Measurements from ENCODE around the gene SCYL3.
"Not testable (repeated sequence)": the region's sequence is repeated elsewhere in the genome, so short reads cannot be mapped to it uniquely, and the experiment has no call there.

SCYL3 gene

GRCh38 chr1:169867012-169867675 lies 26.6 kb downstream of the SCYL3 start:
- no peak for DNase-seq

- no peak for DNase-seq
These were observed 27.1 kb downstream of the SCYL3 start for GRCh38 chr1:169866577-169866976.

- not testable (repeated sequence) for DNase-seq
These were observed 29.2 kb downstream of the SCYL3 start for GRCh38 chr1:169864531-169864930.

DNA sequence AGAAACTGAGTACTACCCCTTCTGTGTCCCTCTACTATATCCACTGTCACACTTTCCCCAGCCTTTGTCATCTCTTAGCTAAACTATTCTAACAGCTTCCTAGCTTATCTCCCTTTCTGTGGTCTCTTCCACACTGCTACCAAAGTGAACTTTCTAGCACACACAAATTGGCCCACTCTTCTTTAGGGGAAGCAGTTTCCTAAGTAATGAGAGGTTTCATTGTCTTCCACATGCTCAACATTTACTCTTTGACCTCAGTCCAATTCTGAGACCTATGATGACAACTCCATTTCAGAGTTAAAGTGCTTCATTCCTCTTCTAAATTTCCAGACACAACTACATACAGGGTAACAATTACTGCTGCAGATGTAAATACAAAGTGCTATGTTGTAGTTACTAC lies 32.9 kb downstream of the SCYL3 start:
- DNase-seq = no peak

DNA sequence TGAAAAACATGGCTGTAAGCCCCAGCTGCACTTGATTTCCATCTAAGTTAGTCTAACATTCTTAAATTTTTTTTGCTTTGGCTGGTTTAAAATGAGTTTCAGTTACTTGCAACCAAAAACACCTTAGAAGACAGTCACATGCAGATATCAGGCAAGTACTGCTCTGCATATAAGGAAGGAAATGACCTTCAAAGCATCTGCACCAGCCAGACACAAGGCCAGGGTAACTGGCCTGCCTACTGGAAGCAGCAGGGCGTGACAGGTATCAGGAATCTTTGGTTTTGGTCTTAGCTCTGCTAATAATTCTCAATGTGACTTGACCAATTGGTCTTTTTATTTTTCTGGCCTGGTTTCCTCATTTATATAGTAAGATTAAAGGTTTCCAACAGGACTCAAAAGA lies 33.5 kb downstream of the SCYL3 start:
- DNase-seq = no peak

DNA sequence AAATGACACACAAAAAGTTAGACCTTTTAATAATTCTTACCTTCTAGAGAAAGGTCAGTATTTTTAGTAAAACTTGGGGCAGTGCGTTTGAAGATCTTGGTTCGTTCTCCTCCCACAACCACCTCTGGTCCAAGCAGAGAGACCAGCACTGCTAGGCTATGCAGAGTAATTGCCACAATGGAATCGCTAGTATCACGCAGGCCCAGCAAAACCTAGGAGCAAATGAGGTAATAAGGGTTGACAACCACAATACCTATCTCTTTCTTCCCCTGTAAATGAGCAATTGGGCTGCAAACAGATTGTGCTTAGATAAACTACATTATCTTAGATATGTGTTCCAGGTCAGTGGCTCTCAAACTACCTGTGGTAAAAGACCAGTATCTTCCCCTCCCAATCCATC lies 34.7 kb downstream of the SCYL3 start:
- no peak for DNase-seq

DNA sequence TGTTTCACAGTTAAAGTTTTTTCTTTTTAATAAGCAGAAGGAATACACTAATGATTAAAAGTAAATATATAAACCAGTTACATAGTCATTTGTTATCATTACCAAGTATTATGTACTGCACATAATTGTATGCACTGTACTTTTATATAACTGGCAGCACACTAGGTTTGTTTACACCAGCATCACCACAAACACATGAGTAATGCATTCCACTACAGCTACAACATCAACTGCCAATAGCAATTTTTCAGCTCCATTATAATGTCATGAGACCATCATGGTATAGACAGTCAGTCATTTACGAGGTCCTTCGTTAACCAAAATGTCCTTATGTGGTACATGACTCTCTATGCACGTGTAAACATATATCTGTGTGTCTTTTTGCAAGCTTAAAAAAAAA lies 35.2 kb downstream of the SCYL3 start:
- no peak for DNase-seq

- no peak for DNase-seq
These were observed 40.4 kb downstream of the SCYL3 start for GRCh38 chr1:169853341-169853740.

GRCh38 chr1:169849346-169850022 lies 44.2 kb downstream of the SCYL3 start:
- no peak for DNase-seq

GRCh38 chr1:169848456-169848855 lies 45.2 kb downstream of the SCYL3 start:
- DNase-seq = no peak

GRCh38 chr1:169844941-169845608 lies 48.6 kb downstream of the SCYL3 start:
- DNase-seq = no peak

DNA sequence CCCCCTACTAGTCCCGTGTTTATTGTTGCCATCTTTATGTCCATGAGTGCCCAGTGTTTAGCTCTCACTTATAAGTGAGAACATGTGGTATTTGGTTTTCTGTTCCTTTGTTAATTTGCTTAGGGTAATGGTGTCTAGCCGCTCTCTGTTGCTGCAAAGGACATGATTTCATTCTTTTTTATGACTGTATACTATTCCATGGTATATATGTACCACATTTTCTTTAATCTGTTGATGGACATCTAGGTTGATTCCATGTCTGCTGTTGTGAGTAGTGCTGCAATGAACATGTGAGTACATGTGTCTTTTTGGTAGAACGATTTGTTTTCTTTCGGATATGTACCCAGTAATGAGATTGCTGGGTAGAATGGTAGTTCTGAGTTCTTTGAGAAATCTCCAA lies 54.8 kb downstream of the SCYL3 start:
- no peak for DNase-seq

DNA sequence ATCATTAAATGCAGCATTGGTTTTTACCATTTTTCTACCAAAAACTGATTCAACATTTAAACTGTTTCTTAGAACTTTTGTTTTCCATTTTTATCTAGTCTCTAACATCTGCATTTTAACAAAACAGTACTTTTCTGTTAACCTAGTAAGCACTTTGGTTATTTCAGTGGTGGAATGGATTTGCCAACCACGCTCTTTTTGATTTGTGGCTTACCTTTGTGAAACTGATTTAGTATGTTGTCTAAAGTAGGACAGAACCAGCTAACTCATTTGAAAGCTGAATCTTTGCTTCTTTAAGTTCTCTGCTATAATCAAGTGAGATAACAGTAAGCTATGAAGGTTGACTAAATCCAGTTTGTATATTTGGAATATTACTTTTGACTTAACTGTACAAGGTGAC lies 57.5 kb downstream of the SCYL3 start:
- no peak for DNase-seq

GRCh38 chr1:169835647-169836046 lies 58.0 kb downstream of the SCYL3 start:
- no peak for DNase-seq

DNA sequence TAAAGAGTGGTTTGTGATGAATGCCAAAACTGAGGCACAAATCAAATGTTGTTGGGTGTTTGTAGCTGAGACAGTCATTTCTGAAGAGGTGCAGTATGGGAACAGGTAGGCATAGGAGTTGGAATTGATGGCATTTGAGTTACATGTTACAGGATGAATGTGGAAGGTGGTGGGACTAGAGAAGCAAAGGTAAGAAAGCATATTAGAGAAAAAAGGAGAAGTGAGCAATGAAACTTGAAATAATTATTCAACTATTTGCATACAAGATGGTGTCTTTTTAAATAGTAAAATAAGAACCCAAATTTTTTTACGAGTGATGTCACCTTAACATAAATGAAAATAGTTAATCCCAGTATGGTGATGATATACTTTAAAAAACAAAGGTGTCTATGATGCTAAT lies 58.8 kb downstream of the SCYL3 start:
- no peak for DNase-seq

GRCh38 chr1:169833179-169833901 lies 60.4 kb downstream of the SCYL3 start:
- DNase-seq = no peak

GRCh38 chr1:169829671-169830070 lies 64.0 kb downstream of the SCYL3 start:
- no peak for DNase-seq

DNA sequence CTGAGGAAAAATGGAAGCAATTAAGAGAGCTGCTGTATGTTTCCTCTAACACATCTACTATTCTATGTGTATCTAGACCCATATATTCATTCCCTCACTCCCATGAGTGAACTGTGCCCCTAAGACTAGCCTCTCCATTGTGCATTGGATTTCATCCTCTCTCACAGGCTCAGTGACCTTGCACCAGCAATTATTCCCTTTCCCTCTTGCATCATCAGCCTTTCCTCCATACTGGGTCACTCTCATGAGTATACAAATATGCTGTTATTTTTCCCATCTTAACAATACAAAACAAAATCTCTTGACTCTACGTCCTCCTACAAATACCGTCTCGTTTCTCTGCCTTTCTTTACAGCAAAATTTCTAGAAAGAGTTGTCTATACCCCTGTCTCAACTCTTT lies 69.5 kb downstream of the SCYL3 start:
- no peak for DNase-seq

DNA sequence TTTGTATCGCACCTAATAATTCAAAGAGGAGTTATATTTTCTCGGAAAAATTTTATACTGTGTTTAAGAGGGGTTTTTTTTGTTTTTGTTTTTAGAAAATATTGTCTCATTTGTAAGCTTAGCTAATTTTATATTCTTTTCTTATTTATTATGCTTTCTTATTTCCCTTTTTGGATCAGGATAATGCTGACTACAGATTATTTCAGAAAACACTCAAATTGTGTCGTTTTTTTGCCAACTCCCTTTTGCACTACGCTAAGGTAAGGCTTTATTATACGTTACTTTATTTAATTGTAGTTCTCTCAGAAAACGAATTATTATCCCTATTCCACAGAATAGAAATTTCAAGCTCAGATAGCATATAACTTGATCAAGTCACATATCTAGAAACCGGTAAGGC lies 72.2 kb downstream of the SCYL3 start:
- DNase-seq = no peak

GRCh38 chr1:169816617-169817016 lies 77.1 kb downstream of the SCYL3 start:
- DNase-seq = no peak

DNA sequence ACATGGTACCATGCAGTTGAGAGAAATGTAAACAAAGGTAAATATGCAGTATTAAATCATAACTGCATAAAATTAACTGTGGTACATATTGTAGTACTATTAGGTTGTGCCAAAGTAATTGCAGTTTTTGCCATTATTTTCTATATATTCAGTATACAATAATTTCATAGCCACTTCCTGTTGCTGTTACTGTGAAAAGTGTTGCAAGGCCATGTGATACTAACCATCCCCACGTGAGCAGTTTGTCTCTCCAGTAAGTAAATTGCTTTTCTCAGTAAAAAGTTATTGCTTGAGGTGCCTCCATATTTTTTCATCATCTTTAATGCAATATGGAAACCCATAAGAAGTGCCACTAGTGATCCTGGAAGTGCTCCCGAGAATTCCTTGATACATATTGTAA lies 79.4 kb downstream of the SCYL3 start:
- no peak for DNase-seq

DNA sequence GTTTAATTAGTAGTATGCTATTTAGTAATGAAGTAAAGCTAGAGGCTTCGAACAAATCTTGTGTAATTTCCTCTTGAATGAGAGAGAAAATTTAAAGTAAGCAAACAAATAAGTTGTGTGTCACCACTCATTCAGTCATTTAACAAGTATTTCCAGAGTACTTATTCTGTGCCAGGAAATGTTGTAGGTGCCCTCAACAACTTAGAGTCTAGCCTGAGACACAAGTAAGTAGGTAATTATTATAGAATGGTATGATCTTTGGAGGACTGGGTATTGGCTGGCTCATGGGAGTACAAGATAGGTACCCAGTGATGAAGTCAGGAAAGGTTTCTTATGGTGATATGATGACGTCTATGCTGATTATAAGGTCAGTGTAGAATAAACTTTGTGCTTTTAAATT lies 81.6 kb downstream of the SCYL3 start:
- DNase-seq = no peak

GRCh38 chr1:169811418-169812035 lies 82.2 kb downstream of the SCYL3 start:
- DNase-seq = not testable (repeated sequence)

All from NCI-H2107 (cell line).